IPS-18a (cell line): ENCODE measurements around the gene SPC25.

ENCODE experiments used
- H3K27ac ChIP-seq: one replicate; pipeline ENCODE4 v1.5.1; 2013; ENCODE audit warnings: low read length
- H3K27me3 ChIP-seq: one replicate; pipeline ENCODE4 v1.6.1; 2013; ENCODE audit warnings: mild to moderate bottlenecking, low read length; ENCODE audit not compliant: control insufficient read depth, insufficient read depth
- H3K36me3 ChIP-seq: one replicate; pipeline ENCODE4 v1.6.1; 2013; ENCODE audit warnings: low read depth, low read length; ENCODE audit not compliant: control insufficient read depth
- H3K4me1 ChIP-seq: one replicate; pipeline ENCODE4 v1.6.1; 2013; ENCODE audit warnings: low read depth, low read length; ENCODE audit not compliant: control insufficient read depth
- H3K4me3 ChIP-seq: one replicate; pipeline ENCODE4 v1.5.1; 2013; ENCODE audit warnings: low read length
- H3K9ac ChIP-seq: one replicate; pipeline ENCODE4 v1.6.1; 2013; ENCODE audit warnings: mild to moderate bottlenecking, low read length, moderate library complexity
- H3K9me3 ChIP-seq: one replicate; pipeline ENCODE4 v1.6.1; 2013; ENCODE audit warnings: low read depth, low read length; ENCODE audit not compliant: control insufficient read depth

The SPC25 gene

GRCh38 chr2:168835969-168836368, 54.3 kb downstream of the SPC25 start:
- H3K9ac ChIP-seq: no peak overlapping the region
- no peaks in the 10 kb centered on the region for H3K9me3 ChIP-seq
- no peak overlapping the region for H3K4me3 ChIP-seq
- no peaks in the 10 kb centered on the region for H3K36me3 ChIP-seq
- no peaks in the 10 kb centered on the region for H3K4me1 ChIP-seq
- H3K27me3 ChIP-seq: no peaks in the 10 kb centered on the region
- H3K27ac ChIP-seq: no peak overlapping the region

- Histone ChIP-seq H3K27me3 (no peaks in the 10 kb centered on the region), H3K9ac (no peak overlapping the region), H3K9me3 (no peaks in the 10 kb centered on the region), H3K4me1 (no peaks in the 10 kb centered on the region), H3K36me3 (no peaks in the 10 kb centered on the region), H3K4me3 (no peak overlapping the region), H3K27ac (no peak overlapping the region)
Measured at GRCh38 chr2:168831662-168832061, 58.6 kb downstream of the SPC25 start.

GRCh38 chr2:168830958-168831357, 59.3 kb downstream of the SPC25 start:
- Histone ChIP-seq H3K9ac (no peak overlapping the region), H3K9me3 (no peaks in the 10 kb centered on the region), H3K4me1 (no peaks in the 10 kb centered on the region), H3K27me3 (no peaks in the 10 kb centered on the region), H3K27ac (no peak overlapping the region), H3K4me3 (no peak overlapping the region), H3K36me3 (no peaks in the 10 kb centered on the region)

GRCh38 chr2:168825126-168825525, 65.1 kb downstream of the SPC25 start:
- H3K4me1 ChIP-seq: no peaks in the 10 kb centered on the region
- no peak overlapping the region for H3K4me3 ChIP-seq
- H3K9me3 ChIP-seq: no peaks in the 10 kb centered on the region
- no peak overlapping the region for H3K27ac ChIP-seq
- no peak overlapping the region for H3K9ac ChIP-seq
- H3K36me3 ChIP-seq: no peaks in the 10 kb centered on the region
- H3K27me3 ChIP-seq: no peaks in the 10 kb centered on the region

- Histone ChIP-seq H3K4me3 (no peak overlapping the region), H3K27me3 (no peaks in the 10 kb centered on the region), H3K4me1 (no peaks in the 10 kb centered on the region), H3K9ac (no peak overlapping the region), H3K9me3 (no peaks in the 10 kb centered on the region), H3K27ac (no peak overlapping the region), H3K36me3 (no peaks in the 10 kb centered on the region)
Measured at GRCh38 chr2:168821992-168822391, 68.2 kb downstream of the SPC25 start.

GRCh38 chr2:168821577-168821976, 68.7 kb downstream of the SPC25 start:
- no peaks in the 10 kb centered on the region for H3K9me3 ChIP-seq
- H3K27me3 ChIP-seq: no peaks in the 10 kb centered on the region
- H3K9ac ChIP-seq: no peak overlapping the region
- H3K36me3 ChIP-seq: no peaks in the 10 kb centered on the region
- no peaks in the 10 kb centered on the region for H3K4me1 ChIP-seq
- no peak overlapping the region for H3K27ac ChIP-seq
- H3K4me3 ChIP-seq: no peak overlapping the region
